Measurements from ENCODE around the gene ALDH1L1.
A peak's percentile ranks its signal among the peaks of the same experiment; 100 is the strongest.

ALDH1L1 gene

GRCh38 chr3:126184465-126185000, 4.1 kb upstream of the ALDH1L1 start:
- TF ChIP-seq CTCF (conservative IDR thresholded peaks at IDR 0.05; ENCODE audit: low read depth, low read length): no peak
- DNase-seq (ENCODE audit: low read depth): no peak
- no peak overlapping the region for H3K4me3 ChIP-seq (ENCODE audit: low read depth, low read length)

- no peak overlapping the region for H3K4me3 ChIP-seq (ENCODE audit: low read depth, low read length)
- TF ChIP-seq CTCF (conservative IDR thresholded peaks at IDR 0.05; ENCODE audit: low read depth, low read length): no peak
- no peak for DNase-seq (ENCODE audit: low read depth)
Observed at GRCh38 chr3:126181398-126181725, 976 bp upstream of the ALDH1L1 start.

DNA sequence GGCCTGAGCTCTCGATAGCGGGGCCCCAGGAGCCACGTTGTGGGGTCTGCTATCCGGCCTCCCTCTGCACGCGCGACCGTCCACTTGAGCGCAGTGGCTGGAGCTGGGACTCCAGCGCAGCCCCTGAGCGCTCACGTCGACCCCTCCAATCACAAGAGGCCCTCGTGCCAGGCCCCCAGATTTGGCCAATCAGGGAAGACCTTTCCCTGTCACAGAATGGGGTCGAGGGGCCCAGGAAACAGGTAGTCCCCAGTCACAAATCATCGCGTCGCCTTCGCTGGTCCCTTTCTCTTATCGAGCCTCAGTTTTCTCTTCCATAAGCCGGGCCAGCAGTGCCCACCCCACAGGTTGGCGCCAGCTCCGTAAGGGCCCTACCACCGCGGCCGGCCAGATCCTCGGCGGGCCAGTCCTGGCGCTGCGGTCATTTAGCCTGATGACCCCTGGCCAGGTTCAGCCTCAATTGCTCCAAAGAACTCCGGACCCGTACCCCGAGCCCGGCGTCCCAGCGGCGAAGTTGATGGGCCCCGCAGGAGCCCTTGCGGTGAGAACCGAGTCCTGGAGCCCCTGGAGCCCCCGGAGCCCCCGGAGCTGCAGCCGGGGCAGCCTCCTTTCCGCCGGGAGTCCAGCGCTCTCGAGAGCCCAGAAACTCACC, 435 bp downstream of the ALDH1L1 start:
- peak overlapping the region; percentile 48 for H3K4me3 ChIP-seq (ENCODE audit: low read depth, low read length)
- no peak for DNase-seq (ENCODE audit: low read depth)
- TF ChIP-seq CTCF (conservative IDR thresholded peaks at IDR 0.05; ENCODE audit: low read depth, low read length): no peak

DNA sequence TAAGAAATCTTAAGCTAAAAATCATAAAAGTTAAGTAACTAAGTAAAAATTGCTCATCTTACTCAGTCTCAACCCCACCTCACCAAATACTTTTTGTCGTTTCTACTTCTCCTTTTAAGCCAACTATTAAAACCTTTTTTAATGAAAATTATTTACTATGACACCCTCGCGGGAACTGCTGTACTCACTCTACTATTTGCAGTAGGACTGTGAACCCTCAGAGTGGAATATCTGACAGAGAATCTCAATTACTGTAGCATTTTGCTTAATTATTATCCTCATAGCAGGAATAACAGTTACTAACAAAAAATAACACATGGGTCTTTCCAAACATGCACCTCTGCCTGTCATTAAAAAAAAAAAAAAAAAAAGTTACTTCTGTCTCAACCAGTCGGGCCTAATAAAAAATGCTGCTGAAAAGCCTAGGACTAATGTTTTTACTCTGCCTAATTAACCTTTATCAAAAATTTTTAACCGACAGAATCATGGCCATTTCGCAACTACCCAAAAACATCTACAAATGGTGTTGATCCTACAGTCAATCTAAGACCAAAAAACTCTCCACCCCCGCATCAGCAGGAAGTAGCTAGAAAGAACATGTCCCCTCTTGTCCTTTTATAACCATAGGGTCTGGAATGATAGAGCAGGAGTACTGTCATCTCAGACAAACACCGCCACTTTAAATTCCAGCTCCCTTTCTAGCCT, 10.2 kb downstream of the ALDH1L1 start:
- TF ChIP-seq CTCF (conservative IDR thresholded peaks at IDR 0.05; ENCODE audit: low read depth, low read length): no peak
- no peak overlapping the region for H3K4me3 ChIP-seq (ENCODE audit: low read depth, low read length)
- no peak for DNase-seq (ENCODE audit: low read depth)

DNA sequence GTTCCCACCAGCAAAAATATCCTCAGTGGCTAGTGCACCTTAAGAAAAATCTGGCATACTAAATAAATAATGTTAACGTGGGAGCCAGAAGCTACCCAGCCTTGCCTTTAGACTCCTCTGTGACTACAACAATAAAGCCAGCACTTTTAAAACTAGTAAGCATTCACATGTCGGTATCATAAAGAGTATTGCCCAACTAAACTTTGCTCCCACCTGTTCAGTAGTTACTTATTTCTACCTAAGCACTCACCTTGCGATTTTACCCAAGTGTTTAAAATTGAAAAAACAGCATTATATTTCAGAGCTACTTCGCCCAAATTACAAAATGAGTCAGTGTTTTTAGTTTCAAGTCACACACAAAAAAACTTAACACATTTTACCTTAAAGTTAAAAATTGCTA, 12.8 kb downstream of the ALDH1L1 start:
- no peak overlapping the region for H3K4me3 ChIP-seq (ENCODE audit: low read depth, low read length)
- no peak for TF ChIP-seq CTCF (conservative IDR thresholded peaks at IDR 0.05; ENCODE audit: low read depth, low read length)
- DNase-seq (ENCODE audit: low read depth): no peak

DNA sequence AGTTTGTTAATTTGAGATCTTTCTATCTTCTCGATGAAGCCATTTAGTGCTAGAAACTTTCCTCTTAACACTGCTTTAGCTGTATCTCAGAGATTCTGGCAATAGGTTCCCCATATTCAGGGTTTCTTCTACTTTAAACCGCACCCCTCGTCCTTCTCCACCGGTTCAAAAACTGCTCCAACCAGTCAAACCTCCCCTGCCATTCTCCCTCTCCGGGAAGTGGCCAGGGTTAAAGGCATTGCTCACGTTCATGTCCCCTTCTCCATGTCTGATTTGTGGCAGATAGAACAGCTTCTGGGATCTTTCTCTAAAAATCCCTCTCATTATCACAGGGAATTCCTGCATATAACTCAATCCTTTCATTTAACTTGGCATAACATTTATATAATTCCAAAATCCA, 14.4 kb downstream of the ALDH1L1 start:
- DNase-seq (ENCODE audit: low read depth): no peak
- no peak overlapping the region for H3K4me3 ChIP-seq (ENCODE audit: low read depth, low read length)
- no peak for TF ChIP-seq CTCF (conservative IDR thresholded peaks at IDR 0.05; ENCODE audit: low read depth, low read length)

DNA sequence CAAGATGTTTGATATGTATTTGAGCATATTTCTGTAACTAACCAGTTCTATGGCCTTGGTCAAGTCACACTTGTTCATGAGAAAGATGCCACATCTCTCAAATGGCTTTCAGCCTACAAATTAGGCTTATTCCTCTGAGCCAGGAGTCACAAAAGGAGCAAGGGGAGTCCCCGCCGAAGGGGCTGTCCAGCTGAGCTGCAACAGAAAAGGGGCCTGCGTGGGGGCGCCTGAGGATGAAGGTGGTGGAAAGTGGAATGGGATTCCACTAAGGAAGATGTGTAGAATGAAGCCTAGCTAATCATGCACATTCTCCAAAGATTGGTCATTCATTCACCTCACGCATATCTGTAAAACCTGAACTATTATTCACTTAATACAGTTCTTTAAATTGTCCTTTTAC, 19.1 kb downstream of the ALDH1L1 start:
- TF ChIP-seq CTCF (conservative IDR thresholded peaks at IDR 0.05; ENCODE audit: low read depth, low read length): no peak
- DNase-seq (ENCODE audit: low read depth): no peak
- no peak overlapping the region for H3K4me3 ChIP-seq (ENCODE audit: low read depth, low read length)

Data from choroid plexus epithelial cell (primary cell).